ENCODE measurements around the gene PLN. TPM values are rescaled to one million over a fixed set of nuclear protein-coding genes. Genes with fewer than 3 reads are reported as not detected.
A peak's percentile ranks its signal among the peaks of the same experiment; 100 is the strongest.

PLN gene
- total RNA-seq (10 to 100 TPM in 1 of 2 donors, 1 to 10 TPM in 1; 8.0 to 12.3 TPM), polyA plus RNA-seq (1 to 10 TPM; 1.6 to 5.3 TPM)
- long read RNA-seq, donor 1, partial matches to known transcripts, result 0 of 3 reads
- long read RNA-seq, donor 1, other reads (novel, unspliced or antisense), result 0 of 3 reads
- long read RNA-seq, donor 2, partial matches to known transcripts, result 0 of 1 reads
- long read RNA-seq, donor 2, other reads (novel, unspliced or antisense), result 0 of 1 reads
- long read RNA-seq, donor 3, partial matches to known transcripts, result 0 of 1 reads
- long read RNA-seq, donor 3, other reads (novel, unspliced or antisense), result 0 of 1 reads
- long read RNA-seq, donor 4, partial matches to known transcripts, result 0 of 1 reads
- long read RNA-seq, donor 4, other reads (novel, unspliced or antisense), result 0 of 1 reads
- long read RNA-seq, donor 5, transcript PLN-201 (2 exons, 2,001 nt), result major isoform, 6 of 6 reads
- long read RNA-seq, donor 5, partial matches to known transcripts, result 0 of 6 reads
- long read RNA-seq, donor 5, other reads (novel, unspliced or antisense), result 0 of 6 reads

DNA sequence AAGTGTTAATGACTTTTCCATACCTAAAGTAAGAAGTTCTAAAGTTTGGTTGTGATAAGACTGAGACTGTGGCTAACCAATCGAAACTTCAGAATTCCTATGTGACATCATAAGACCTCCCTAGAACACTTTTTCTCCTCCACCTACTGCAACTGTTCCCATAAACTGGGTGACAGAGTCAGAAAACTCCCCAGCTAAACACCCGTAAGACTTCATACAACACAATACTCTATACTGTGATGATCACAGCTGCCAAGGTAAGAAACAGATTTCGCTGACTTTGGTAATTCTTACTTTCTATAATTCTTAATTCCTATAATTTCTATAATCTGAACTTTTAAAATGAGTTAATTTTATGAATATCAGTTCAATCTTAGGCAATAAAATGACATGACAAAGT, at the start of gene PLN:
TSS of gene PLN (plus strand) at position 161 of the 400 bp plus-strand sequence. CDS start 10,626 bp downstream, outside the sequence.
- WGBS, 2 donors, result 92 to 94% methylated on average over 3 of the region's 3 CpGs
- Histone ChIP-seq H3K36me3 (ENCODE audit: control insufficient read depth in 4 of 4, insufficient read depth in 4 of 4, low read length in 4 of 4) (no peaks in the 10 kb centered on the region), H3K27ac (ENCODE audit: low read depth in 1 of 2, low read length in 1 of 2) (peak within 1 kb of the TSS in 1 of 2 donors; percentile 64), H3K4me3 (no peak within 1 kb of the TSS), H3K9ac (ENCODE audit: insufficient read depth in 1 of 2, low read length in 2 of 2) (no peak within 1 kb of the TSS), H3K27me3 (ENCODE audit: control insufficient read depth in 3 of 3, insufficient read depth in 3 of 3, low read length in 2 of 3) (no peaks in the 10 kb centered on the region), H3K9me3 (ENCODE audit: control insufficient read depth in 4 of 4, insufficient read depth in 3 of 4, low read length in 3 of 4) (no peaks in the 10 kb centered on the region), H3K4me1 (ENCODE audit: control insufficient read depth in 5 of 5, insufficient read depth in 5 of 5, low read length in 5 of 5) (peaks cover 0 to 22% (median 3%) of the 10 kb centered on the region in 5 donors)
- ATAC-seq (ENCODE audit: insufficient read depth, low FRiP score) (no peak), DNase-seq (no peak)
- TF ChIP-seq, protein P1, sequence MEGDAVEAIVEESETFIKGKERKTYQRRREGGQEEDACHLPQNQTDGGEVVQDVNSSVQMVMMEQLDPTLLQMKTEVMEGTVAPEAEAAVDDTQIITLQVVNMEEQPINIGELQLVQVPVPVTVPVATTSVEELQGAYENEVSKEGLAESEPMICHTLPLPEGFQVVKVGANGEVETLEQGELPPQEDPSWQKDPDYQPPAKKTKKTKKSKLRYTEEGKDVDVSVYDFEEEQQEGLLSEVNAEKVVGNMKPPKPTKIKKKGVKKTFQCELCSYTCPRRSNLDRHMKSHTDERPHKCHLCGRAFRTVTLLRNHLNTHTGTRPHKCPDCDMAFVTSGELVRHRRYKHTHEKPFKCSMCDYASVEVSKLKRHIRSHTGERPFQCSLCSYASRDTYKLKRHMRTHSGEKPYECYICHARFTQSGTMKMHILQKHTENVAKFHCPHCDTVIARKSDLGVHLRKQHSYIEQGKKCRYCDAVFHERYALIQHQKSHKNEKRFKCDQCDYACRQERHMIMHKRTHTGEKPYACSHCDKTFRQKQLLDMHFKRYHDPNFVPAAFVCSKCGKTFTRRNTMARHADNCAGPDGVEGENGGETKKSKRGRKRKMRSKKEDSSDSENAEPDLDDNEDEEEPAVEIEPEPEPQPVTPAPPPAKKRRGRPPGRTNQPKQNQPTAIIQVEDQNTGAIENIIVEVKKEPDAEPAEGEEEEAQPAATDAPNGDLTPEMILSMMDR (IDR thresholded peaks at IDR 0.05; ENCODE audit: control extremely low read depth, extremely low read depth), result no peak

DNA sequence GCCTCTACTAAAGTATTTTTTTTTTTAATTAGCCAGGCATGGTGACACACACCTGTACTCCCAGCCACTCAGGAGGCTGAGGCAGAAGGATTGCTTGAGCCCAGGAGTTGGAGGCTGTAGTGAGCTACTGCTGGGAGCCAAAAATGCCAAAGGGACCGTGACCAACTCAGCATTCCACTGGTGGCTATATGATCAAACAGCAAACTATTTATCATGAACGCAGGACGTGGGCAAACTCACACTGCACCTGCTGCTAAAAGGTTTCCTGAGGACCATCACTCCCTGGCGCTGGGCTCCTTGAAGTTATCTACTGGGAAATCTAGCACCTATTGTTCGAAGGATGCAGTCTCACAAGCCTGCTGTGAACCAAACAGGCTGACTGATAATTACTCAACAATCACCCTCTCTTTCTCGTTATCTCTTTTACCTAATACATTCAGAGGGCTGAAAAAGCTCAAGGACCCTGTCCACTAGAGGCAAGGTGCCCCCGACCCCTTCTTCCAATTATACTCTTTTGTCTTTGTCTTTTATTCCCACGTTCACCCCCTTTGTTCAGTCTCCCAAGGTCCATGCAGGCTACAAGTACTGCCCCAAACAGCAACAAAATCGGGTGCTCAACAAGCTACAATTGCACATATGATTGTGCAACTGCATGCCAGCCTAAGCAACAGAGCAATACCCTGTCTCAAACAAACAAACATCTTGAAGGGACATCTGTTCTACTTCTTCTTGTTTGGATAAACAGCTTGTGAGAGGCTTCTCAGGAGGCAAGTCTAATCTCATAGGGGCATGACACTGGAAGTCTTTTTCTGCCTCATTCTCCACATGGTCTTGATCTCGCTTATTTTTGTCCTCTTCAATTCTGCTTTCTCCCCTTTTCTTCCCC, 47.7 kb upstream of the PLN start:
- Histone ChIP-seq H3K9me3 (ENCODE audit: control insufficient read depth in 4 of 4, insufficient read depth in 3 of 4, low read length in 3 of 4) (peaks cover 0 to 4% (median 2%) of the 10 kb centered on the region in 4 donors), H3K4me3 (no peak overlapping the region), H3K27me3 (ENCODE audit: control insufficient read depth in 3 of 3, insufficient read depth in 3 of 3, low read length in 2 of 3) (no peaks in the 10 kb centered on the region), H3K36me3 (ENCODE audit: control insufficient read depth in 4 of 4, insufficient read depth in 4 of 4, low read length in 4 of 4) (peaks cover 3 to 23% (median 15%) of the 10 kb centered on the region in 4 donors), H3K27ac (ENCODE audit: low read depth in 1 of 2, low read length in 1 of 2) (no peak overlapping the region), H3K9ac (ENCODE audit: insufficient read depth in 1 of 2, low read length in 2 of 2) (no peak overlapping the region), H3K4me1 (ENCODE audit: control insufficient read depth in 5 of 5, insufficient read depth in 5 of 5, low read length in 5 of 5) (peaks cover 0 to 4% (median 0%) of the 10 kb centered on the region in 5 donors)
- TF ChIP-seq, protein P1 (IDR thresholded peaks at IDR 0.05; ENCODE audit: control extremely low read depth, extremely low read depth), result no peak
- 93 to 98% methylated on average over 10 of the region's 10 CpGs for WGBS, 2 donors
- DNase-seq (no peak), ATAC-seq (ENCODE audit: insufficient read depth, low FRiP score) (no peak)

- 94 to 95% methylated on average over 5 of the region's 5 CpGs for WGBS, 2 donors
- H3K9ac ChIP-seq (ENCODE audit: insufficient read depth in 1 of 2, low read length in 2 of 2), result no peak overlapping the region
- ATAC-seq (ENCODE audit: insufficient read depth, low FRiP score) (no peak), DNase-seq (no peak)
- H3K4me1 ChIP-seq (ENCODE audit: control insufficient read depth in 5 of 5, insufficient read depth in 5 of 5, low read length in 5 of 5), result peaks cover 0 to 4% (median 0%) of the 10 kb centered on the region in 5 donors
- H3K27me3 ChIP-seq (ENCODE audit: control insufficient read depth in 3 of 3, insufficient read depth in 3 of 3, low read length in 2 of 3), result no peaks in the 10 kb centered on the region
- no peak overlapping the region for H3K4me3 ChIP-seq
- peaks cover 0 to 23% (median 12%) of the 10 kb centered on the region in 4 donors for H3K36me3 ChIP-seq (ENCODE audit: control insufficient read depth in 4 of 4, insufficient read depth in 4 of 4, low read length in 4 of 4)
- TF ChIP-seq, protein P1 (IDR thresholded peaks at IDR 0.05; ENCODE audit: control extremely low read depth, extremely low read depth), result no peak
- peaks cover 0 to 4% (median 2%) of the 10 kb centered on the region in 4 donors for H3K9me3 ChIP-seq (ENCODE audit: control insufficient read depth in 4 of 4, insufficient read depth in 3 of 4, low read length in 3 of 4)
- H3K27ac ChIP-seq (ENCODE audit: low read depth in 1 of 2, low read length in 1 of 2), result no peak overlapping the region
Observed at GRCh38 chr6:118501099-118501498, 47.0 kb upstream of the PLN start.

All from lung (tissue), 16 donors.